Stimulated activated CD4-positive, alpha-beta T cell treated with anti-CD3 and anti-CD28 coated beads, Interleukin-1b, Interleukin-23, amount 100 ng/mL, for 1 hour (primary cell): ENCODE data around the gene TAF6L.
"Not testable (repeated sequence)": the region's sequence is repeated elsewhere in the genome, so short reads cannot be mapped to it uniquely, and the experiment has no call there.

Experiments used
- DNase-seq, 2 donors: peaks; one replicate each; pipeline ENCODE4 v3.0.0-alpha.2; 2020; ENCODE audit warnings: low read depth in 2 of 2

TAF6L gene, protein sequence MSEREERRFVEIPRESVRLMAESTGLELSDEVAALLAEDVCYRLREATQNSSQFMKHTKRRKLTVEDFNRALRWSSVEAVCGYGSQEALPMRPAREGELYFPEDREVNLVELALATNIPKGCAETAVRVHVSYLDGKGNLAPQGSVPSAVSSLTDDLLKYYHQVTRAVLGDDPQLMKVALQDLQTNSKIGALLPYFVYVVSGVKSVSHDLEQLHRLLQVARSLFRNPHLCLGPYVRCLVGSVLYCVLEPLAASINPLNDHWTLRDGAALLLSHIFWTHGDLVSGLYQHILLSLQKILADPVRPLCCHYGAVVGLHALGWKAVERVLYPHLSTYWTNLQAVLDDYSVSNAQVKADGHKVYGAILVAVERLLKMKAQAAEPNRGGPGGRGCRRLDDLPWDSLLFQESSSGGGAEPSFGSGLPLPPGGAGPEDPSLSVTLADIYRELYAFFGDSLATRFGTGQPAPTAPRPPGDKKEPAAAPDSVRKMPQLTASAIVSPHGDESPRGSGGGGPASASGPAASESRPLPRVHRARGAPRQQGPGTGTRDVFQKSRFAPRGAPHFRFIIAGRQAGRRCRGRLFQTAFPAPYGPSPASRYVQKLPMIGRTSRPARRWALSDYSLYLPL

DNA sequence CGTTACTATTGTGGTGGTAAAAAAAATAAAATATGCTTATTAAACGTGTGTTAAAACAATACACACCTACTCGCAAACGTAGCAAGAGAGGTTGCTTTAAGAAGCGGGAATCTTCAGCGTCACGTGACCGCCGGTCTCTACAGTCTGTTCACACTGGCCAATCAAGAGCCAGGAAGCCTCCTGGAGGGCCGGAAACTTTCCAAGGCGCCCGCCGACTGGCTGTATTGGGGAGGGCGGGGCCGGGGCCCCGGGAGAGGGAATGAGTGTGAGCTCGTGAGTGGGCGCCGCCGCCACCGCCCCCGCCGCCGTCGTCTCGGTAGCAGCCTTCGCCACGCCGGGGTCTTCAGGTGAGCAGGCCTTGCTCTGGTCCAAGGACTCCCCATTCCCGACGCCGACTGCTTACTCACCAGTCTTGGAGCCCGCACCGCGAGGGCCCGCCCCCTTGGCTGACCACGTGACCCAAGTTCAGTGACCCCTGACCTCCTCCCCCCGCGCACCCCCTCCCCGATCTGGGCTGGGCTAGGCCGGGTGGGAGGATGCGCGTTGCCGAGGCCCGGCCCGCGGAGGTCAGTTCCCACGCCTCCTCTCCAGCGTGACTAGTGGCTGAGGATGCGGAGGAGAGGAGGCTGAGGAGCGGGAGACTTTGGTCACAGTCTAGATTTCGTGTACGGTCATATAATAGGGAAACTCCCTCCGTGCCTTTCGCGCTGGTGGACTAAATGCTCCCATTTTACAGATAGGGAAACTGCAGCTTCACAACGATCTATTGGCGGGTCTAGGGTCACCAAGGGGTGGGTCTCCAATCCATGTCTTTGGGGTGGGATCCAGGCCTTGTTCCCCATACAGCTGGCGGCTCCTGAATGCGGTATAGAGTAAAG is at the start of gene TAF6L:
TSS of gene TAF6L (plus strand) at position 253 of the 878 bp plus-strand sequence. CDS start 4,388 bp downstream, outside the sequence.
- peak; percentile 74 to 87 for DNase-seq

- no peak for DNase-seq
Observed at GRCh38 chr11:62721994-62722393, 49.2 kb upstream of the TAF6L start.

DNA sequence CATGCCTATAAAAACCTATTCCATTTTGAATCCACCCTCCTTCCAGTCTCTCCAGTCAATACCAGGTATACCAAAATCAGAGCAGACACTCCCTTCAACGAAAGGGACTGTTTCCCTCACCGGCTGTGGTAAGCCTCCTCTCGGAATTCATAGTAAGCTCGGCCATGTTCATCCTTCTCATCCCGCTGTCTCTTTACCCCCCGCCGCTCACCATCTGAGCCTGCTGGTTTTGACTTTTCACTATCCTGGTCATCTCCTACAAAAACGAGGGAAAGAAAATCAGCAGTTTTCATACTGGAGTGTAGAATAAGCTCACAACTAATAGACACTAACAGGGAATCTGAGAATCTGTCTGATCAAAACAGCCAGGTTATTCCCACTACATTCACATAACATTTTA is 47.0 kb upstream of the TAF6L start:
- DNase-seq = no peak

GRCh38 chr11:62725646-62726045 is 45.5 kb upstream of the TAF6L start:
- DNase-seq = no peak

- no peak for DNase-seq
Observed at GRCh38 chr11:62726156-62726914, 44.9 kb upstream of the TAF6L start.

DNA sequence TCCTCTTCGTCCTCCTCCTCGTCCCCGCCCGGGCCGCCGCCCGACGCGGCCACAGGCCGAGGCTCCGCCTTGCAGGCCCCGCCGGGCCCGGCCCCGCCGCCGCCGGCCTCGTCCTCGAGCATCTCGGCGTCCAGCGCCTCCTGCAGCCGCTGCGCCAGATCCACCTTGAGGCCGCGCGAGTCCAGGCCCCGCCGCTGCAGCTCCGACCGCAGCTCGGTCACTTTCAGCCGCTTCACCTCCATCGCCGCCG is 44.4 kb upstream of the TAF6L start:
- no peak for DNase-seq

- peak; percentile 91 to 97 for DNase-seq
Observed at GRCh38 chr11:62727165-62727871, 43.9 kb upstream of the TAF6L start, which contains the start of gene HNRNPUL2. HNRNPUL2 (minus strand) TSS chr11:62727457; CDS start chr11:62727156, 301 bp downstream.

- peak; percentile 40 to 61 for DNase-seq
Observed at GRCh38 chr11:62727872-62728170, 43.4 kb upstream of the TAF6L start.

DNA sequence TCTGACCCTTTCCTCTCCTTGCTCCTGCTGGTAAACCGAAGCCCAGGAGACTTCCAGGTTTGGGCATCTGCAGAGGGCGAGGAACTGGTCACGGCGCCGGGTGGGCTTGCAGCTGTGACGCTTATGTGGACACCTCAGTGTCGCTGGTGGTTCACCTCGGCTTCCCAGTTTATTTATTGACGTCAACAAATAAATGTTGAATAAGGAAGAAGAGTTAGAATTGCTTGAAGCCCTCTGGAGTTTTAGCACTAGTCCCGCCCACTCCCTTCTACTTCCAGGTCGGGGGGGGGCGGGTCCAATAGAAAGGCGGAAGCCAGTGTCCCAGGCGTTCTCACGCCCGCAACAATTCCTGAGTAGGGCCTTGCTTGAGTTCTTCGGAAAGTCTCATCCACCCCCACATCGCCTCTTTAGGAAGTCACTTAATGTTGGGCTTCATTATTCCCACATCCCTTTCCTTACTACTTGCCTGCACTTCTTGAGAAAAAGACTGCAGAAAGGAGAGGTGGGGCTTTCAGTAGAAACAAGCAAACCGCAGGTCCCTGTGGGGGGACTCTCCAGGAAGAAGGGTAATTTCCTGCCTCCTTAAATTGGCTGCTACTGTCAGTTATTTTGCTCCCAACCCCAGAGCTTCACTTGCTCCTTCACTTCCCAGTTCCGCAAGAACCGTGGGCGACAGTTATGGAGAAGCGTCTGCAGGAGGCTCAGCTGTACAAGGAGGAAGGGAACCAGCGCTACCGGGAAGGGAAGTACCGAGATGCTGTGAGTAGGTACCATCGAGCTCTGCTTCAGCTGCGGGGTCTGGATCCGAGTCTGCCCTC is 42.8 kb upstream of the TAF6L start, which contains the start of gene TTC9C:
TSS of gene TTC9C (plus strand) at position 316 of the 818 bp plus-strand sequence. CDS start at position 679, 363 bp downstream.
- peak; percentile 45 to 60 for DNase-seq

- not testable (repeated sequence) for DNase-seq
Observed at GRCh38 chr11:62730076-62730475, 41.1 kb upstream of the TAF6L start.

DNA sequence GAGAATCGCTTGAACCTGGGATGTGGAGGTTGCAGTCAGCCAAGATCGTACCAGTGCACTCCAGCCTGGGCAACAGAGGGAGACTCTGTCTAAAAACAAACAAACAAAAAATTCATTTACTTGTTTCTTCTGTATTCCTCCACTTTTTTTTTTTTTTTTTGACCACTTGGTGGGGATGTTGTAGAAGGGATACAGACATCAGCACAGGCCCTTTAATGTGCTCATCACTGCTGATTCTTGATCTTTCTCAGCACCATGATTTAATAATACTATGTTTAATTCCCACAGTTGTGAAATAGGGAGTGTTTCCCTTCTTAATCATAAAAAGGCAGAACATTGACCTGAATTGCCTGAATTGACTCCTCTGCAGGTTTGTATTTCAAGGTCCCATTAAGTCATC is 38.4 kb upstream of the TAF6L start:
- no peak for DNase-seq

GRCh38 chr11:62737196-62737595 is 34.0 kb upstream of the TAF6L start:
- DNase-seq = no peak

- no peak for DNase-seq
Observed at GRCh38 chr11:62747475-62748160, 23.6 kb upstream of the TAF6L start.

DNA sequence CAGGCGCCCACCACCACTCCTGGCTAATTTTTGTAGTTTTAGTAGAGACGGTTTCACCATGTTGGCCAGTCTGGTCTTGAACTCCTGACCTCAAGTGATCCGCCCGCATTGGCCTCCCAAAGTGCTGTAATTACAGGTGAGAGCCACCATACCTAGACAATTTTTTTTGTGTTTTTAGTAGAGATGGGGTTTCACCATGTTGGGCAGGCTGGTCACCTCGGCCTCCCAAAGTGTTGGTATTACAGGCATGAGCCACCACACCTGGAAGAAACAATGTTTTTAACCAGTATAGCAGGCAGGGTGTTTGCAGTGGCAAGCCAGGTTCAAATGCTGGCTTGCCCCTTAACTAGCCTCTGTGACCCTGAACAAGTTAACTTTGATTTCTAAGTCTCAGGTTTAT is 21.3 kb upstream of the TAF6L start:
- DNase-seq = not testable (repeated sequence)

GRCh38 chr11:62752177-62752785 is 18.9 kb upstream of the TAF6L start:
- no peak for DNase-seq

GRCh38 chr11:62752994-62753735 is 18.0 kb upstream of the TAF6L start:
- DNase-seq = no peak

GRCh38 chr11:62753736-62754603 is 17.2 kb upstream of the TAF6L start, which contains the start of gene ZBTB3:
ZBTB3 (minus strand) TSS chr11:62754160; CDS start chr11:62753664, 496 bp downstream.
- peak; percentile 94 to 95 for DNase-seq
